ENCODE measurements around the gene GFOD1. TPM values are rescaled to one million over a fixed set of nuclear protein-coding genes. Genes with fewer than 3 reads are reported as not detected.

Gene GFOD1
- total and polyA plus RNA-seq, 10 of the 15 experiments (the other 5 are each of a cell fraction or from before 2014, with no cell fraction given) = 6.5 to 41.4 (median 16.0) TPM

- peaks cover 48% of the 10 kb centered on the region for H3K4me1 ChIP-seq (ENCODE audit: control insufficient read depth, insufficient read depth, low read length)
Measured at GRCh38 chr6:13452346-13453117, 34.9 kb downstream of the GFOD1 start.

More at GRCh38 chr6:13452346-13453117, 34.9 kb downstream of the GFOD1 start:
- Histone ChIP-seq H3K9ac (ENCODE audit: control insufficient read depth, insufficient read depth, low read length) (no peak overlapping the region), H3K79me2 (ENCODE audit: control insufficient read depth, insufficient read depth, low read length) (peaks cover 48% of the 10 kb centered on the region), H2AFZ (ENCODE audit: control insufficient read depth, low read depth, low read length) (no peak overlapping the region), H3K27ac (ENCODE audit: control insufficient read depth, insufficient read depth) (no peak overlapping the region), H4K20me1 (ENCODE audit: control insufficient read depth, insufficient read depth) (no peaks in the 10 kb centered on the region), H3K4me3 (no peak overlapping the region), H3K27me3 (replicated peaks in 1 of 2; ENCODE audit: control insufficient read depth in 2 of 2, insufficient read depth in 2 of 2, low read length in 1 of 2) (no peaks in the 10 kb centered on the region), H3K4me2 (ENCODE audit: control insufficient read depth, insufficient read depth) (no peak overlapping the region), H3K9me3 (replicated peaks; ENCODE audit: control insufficient read depth, insufficient read depth, low read length) (peaks cover 5% of the 10 kb centered on the region; the same call in 1 of the 3 replicates), H3K36me3 (ENCODE audit: control insufficient read depth in 2 of 2, insufficient read depth in 2 of 2, low read length in 1 of 2) (peaks cover 12 to 24% of the 10 kb centered on the region in 2 experiments)
- DNase-seq (ENCODE audit: low read depth, low spot score) = no peak
- POLR2A ChIA-PET = interaction anchor here (0.6 to 2.5 kb wide), 11 partner anchors 8 to 87 kb away, joined by 3 to 19 read pairs (median 5); no protein-coding TSS in a partner anchor
- ATAC-seq = no peak
- RAD21 ChIA-PET (ENCODE audit: unreplicated experiment) = interaction anchor here (0.7 to 6.5 kb wide), 4 partner anchors 22 to 123 kb away, joined by 3 to 98 read pairs (median 16); partner anchors contain the start of gene GFOD1
- intact Hi-C loops (cut with micrococcal nuclease; ENCODE audit: unreplicated experiment) = loop anchor here (5.0 kb wide), 1 partner anchor 85 kb away; no protein-coding TSS in a partner anchor
- WGBS (ENCODE audit: insufficient coverage, insufficient replicate concordance, low lambda C conversion rate, missing lambda C conversion rate) = 93% methylated on average over 11 of the region's 11 CpGs
- TF ChIP-seq MTA2 (IDR thresholded peaks at IDR 0.05; ENCODE audit: low read depth) (no peak), JUND (IDR thresholded peaks at IDR 0.05; ENCODE audit: low read depth, low read length) (no peak), POLR2A (IDR thresholded peaks at IDR 0.05; ENCODE audit: low read depth, low read length) (no peak), E4F1 (IDR thresholded peaks at IDR 0.05; ENCODE audit: borderline replicate concordance, partially characterized antibody) (no peak), POLR2AphosphoS2 (IDR thresholded peaks at IDR 0.05; ENCODE audit: low read depth, low read length) (no peak), BACH1 (IDR thresholded peaks at IDR 0.05; ENCODE audit: borderline replicate concordance) (no peak), CHD4 (IDR thresholded peaks at IDR 0.05) (no peak), HCFC1 (IDR thresholded peaks at IDR 0.05; ENCODE audit: low read length) (no peak)
- FAIRE-seq = no peak
- no TSS peak for BruUV-seq (replicated peaks)
- SMC1A ChIA-PET (ENCODE audit: uncharacterized antibody, unreplicated experiment) = interaction anchor here (0.7 to 11.4 kb wide), 14 partner anchors 8 to 127 kb away, joined by 3 to 179 read pairs (median 14); no protein-coding TSS in a partner anchor
- CTCF ChIA-PET = interaction anchor here (0.9 to 6.7 kb wide), 9 partner anchors 16 to 258 kb away, joined by 3 to 75 read pairs (median 7); partner anchors contain the start of gene SIRT5
- in situ Hi-C loops (cut with MboI) = no loop called here

Measured in GM12878 (cell line).